GM13977 (cell line): ENCODE data around the gene CDC23.

ENCODE experiments used
- DNase-seq: peaks from one replicate; pipeline ENCODE4 v3.0.0; 2012; ENCODE audit warnings: low spot score
- in situ Hi-C: fragments of 300-500 bp; cut with MboI; formaldehyde crosslinking; loops from one replicate; pipeline ENCODE4 v1.12.0; 2022; ENCODE audit warnings: low sequenced_read_pairs, low pct_unique_long_range_greater_than_20kb, mixed read lengths, inconsistent platforms; ENCODE audit not compliant: unreplicated experiment
- TF ChIP-seq, protein P1 (sequence below): IDR thresholded peaks from 2 replicates; pipeline ENCODE4 v1.5.1; 2012; ENCODE audit warnings: mild to moderate bottlenecking, control low read depth; ENCODE audit not compliant: insufficient read depth; ENCODE audit errors: extremely low read depth, missing control alignments

Gene CDC23

DNA sequence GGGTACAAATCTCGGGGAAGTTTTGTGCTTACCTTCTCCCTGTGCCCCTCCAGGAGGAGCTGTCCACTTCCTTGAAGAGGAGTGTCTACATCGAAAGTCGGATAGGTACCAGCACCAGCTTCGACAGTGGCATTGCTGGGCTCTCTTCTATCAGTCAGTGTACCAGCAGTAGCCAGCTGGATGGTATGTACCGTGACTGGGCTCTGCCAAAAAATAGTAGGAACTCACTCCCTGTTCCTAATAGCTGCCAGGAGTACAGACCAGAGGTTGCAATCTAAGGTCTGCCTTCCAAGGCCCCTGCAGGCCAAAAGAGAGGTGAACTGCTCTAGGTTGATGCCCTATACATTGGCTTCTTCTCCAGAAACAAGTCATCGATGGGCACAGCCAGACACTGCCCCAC is 30.3 kb downstream of the CDC23 start:
- TF ChIP-seq, protein P1, sequence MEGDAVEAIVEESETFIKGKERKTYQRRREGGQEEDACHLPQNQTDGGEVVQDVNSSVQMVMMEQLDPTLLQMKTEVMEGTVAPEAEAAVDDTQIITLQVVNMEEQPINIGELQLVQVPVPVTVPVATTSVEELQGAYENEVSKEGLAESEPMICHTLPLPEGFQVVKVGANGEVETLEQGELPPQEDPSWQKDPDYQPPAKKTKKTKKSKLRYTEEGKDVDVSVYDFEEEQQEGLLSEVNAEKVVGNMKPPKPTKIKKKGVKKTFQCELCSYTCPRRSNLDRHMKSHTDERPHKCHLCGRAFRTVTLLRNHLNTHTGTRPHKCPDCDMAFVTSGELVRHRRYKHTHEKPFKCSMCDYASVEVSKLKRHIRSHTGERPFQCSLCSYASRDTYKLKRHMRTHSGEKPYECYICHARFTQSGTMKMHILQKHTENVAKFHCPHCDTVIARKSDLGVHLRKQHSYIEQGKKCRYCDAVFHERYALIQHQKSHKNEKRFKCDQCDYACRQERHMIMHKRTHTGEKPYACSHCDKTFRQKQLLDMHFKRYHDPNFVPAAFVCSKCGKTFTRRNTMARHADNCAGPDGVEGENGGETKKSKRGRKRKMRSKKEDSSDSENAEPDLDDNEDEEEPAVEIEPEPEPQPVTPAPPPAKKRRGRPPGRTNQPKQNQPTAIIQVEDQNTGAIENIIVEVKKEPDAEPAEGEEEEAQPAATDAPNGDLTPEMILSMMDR = no peak
- DNase-seq = no peak
- in situ Hi-C loops = loop anchor here (25.0 kb wide), 1 partner anchor 229 kb away; no protein-coding TSS in a partner anchor

DNA sequence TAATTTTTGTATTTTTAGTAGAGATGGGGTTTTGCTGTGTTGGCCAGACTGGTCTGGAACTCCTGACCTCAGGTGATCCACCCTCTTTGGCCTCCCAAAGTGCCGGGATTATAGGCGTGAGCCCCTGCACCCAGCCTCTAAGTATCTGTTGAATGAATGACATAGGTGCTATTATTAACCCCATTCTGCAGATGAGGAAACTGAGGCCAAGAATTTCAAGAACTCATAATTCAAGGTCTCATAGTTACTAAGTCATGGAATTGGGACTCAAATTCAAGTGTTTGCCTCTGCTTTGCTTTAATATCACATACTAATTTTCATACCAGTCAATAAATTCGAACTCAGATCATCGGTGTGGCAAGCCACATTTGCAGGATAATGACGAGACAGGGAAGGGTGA is 32.3 kb downstream of the CDC23 start:
- DNase-seq = no peak
- TF ChIP-seq, protein P1 = no peak
- in situ Hi-C loops = loop anchor here (25.0 kb wide), 1 partner anchor 231 kb away; no protein-coding TSS in a partner anchor

DNA sequence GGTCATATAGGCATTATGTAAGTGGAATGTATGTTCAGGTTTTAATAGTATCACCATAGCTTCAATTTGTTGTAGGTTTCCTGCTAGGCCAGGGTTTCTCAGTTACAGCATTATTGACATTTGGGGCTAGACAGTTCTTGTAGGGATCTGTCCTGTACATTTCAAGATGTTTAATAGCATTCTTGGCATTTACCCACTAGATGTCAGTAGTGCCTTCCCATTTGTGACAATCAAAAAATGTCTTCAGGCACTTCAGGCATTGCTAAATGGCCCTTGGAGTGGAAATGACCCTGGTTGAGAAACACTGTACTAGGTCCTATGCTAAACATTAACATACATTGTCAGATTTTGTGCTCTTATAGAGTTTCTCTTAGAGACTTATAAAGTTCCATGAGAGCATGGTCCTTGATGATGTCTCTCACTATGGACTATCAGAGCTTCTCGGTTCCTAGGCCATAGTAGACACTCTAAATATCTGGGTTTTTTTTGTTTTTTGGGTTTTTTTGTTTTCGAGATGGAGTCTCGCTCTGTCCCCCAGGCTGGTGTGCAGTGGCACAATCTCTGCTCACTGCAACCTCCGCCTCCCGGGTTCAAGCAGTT is 32.8 kb downstream of the CDC23 start:
- in situ Hi-C loops = loop anchor here (25.0 kb wide), 1 partner anchor 232 kb away; no protein-coding TSS in a partner anchor
- DNase-seq = peak; percentile 51
- TF ChIP-seq, protein P1 = peak; percentile 65

DNA sequence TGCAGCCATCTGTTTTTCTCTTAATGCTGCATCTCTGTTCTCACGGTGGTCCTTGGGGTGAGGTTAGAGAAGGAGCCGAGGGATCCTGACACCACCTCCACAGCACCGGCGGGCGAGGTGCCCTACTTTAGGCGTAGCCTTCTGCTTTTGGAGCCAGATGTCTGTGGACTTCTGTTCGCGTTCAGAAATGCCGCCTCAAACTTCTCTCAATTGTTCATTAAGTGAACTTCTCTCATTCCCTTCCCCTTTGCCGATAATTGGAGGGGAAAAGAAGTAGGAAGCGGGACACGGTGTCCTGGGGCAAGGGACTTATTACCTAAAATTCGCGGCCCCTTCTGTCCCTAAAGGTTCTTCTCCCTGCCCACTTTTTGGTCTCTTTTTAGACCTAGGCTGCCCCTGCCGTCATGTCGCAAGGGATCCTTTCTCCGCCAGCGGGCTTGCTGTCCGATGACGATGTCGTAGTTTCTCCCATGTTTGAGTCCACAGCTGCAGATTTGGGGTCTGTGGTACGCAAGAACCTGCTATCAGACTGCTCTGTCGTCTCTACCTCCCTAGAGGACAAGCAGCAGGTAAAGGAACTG is 33.8 kb downstream of the CDC23 start:
- no peak for DNase-seq
- TF ChIP-seq, protein P1 = no peak
- in situ Hi-C loops = loop anchor here (25.0 kb wide), 1 partner anchor 233 kb away; no protein-coding TSS in a partner anchor

DNA sequence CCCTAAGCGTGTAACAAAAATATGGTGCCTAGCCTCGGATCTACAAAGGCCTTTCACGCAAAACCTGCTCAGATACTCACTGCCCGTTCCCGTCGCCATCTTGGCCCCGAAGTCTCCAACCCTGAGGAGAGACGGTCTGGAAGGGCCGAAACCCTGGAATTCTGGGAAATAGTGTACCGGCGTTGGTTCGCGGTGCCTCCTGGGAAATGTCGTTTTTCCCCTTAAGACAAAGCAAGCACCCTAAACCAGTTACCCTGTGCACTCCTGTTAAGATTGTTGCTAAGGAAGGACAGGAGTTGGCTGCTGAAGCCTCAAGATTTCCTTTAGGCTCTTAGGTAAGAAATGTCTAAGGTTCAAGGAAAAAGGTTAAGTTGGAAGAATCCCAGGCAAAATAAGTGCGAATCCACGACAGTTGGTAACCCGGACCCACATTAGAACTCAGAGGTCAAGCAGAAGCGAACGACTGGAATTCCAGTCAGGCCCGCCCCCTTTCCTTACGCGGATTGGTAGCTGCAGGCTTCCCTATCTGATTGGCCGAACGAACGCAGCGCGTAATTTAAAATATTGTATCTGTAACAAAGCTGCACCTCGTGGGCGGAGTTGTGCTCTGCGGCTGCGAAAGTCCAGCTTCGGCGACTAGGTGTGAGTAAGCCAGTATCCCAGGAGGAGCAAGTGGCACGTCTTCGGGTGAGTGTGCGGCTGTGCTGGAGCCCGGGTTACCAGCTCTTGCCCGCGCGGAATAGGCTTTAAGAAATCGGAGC is 34.4 kb downstream of the CDC23 start, which contains the start of the genes BRD8 and KIF20A:
BRD8 (minus strand) TSS at position 115 of the 761 bp plus-strand sequence; CDS start at position 99, 16 bp downstream.
KIF20A (plus strand) TSS at position 597 of the 761 bp plus-strand sequence. CDS start 569 bp downstream, outside the sequence.
- in situ Hi-C loops = loop anchor here (25.0 kb wide), 1 partner anchor 234 kb away; no protein-coding TSS in a partner anchor

More for the DNA sequence above, 34.4 kb downstream of the CDC23 start, which contains the start of the genes BRD8 and KIF20A:
- TF ChIP-seq, protein P1 = no peak
- peak; percentile 88 for DNase-seq
